Measurements from ENCODE around the gene ABCC4.

Gene ABCC4

GRCh38 chr13:94992036-94992960 lies 309.0 kb downstream of the ABCC4 start:
- Histone ChIP-seq H3K27ac (ENCODE audit: extremely low read depth, low read depth, low read length) (no peak overlapping the region), H3K9me3 (ENCODE audit: control insufficient read depth, insufficient read depth, low read depth, low read length) (no peaks in the 10 kb centered on the region), H3K4me3 (ENCODE audit: low read depth, low read length) (no peak overlapping the region), H3K4me1 (ENCODE audit: control insufficient read depth, insufficient read depth, low read length) (no peaks in the 10 kb centered on the region), H3K36me3 (ENCODE audit: control insufficient read depth in 2 of 2, insufficient read depth in 1 of 2, low read length in 2 of 2) (no peaks in the 10 kb centered on the region)
- TF ChIP-seq REPIN1 (tag by site-specific recombination; IDR thresholded peaks at IDR 0.05; ENCODE audit: low read depth): no peak
- TF ChIP-seq OVOL3 (tag by site-specific recombination; IDR thresholded peaks at IDR 0.05): no peak
- TF ChIP-seq, protein P1, sequence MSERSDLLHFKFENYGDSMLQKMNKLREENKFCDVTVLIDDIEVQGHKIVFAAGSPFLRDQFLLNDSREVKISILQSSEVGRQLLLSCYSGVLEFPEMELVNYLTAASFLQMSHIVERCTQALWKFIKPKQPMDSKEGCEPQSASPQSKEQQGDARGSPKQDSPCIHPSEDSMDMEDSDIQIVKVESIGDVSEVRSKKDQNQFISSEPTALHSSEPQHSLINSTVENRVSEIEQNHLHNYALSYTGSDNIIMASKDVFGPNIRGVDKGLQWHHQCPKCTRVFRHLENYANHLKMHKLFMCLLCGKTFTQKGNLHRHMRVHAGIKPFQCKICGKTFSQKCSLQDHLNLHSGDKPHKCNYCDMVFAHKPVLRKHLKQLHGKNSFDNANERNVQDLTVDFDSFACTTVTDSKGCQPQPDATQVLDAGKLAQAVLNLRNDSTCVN (tag by site-specific recombination; optimal IDR thresholded peaks at IDR 0.05): no peak
- TF ChIP-seq HOXC10 (CRISPR knock-in tag; IDR thresholded peaks at IDR 0.05): no peak
- no peak for TF ChIP-seq ZNF214 (tag by site-specific recombination; IDR thresholded peaks at IDR 0.05; ENCODE audit: borderline replicate concordance)
- no peak for TF ChIP-seq ZSCAN16 (tag by site-specific recombination; IDR thresholded peaks at IDR 0.05)
- TF ChIP-seq SALL2 (tag by site-specific recombination; IDR thresholded peaks at IDR 0.05; ENCODE audit: borderline replicate concordance): no peak
- no peak for TF ChIP-seq ZNF513 (tag by site-specific recombination; IDR thresholded peaks at IDR 0.05)
- no peak for TF ChIP-seq MZF1 (tag by site-specific recombination; IDR thresholded peaks at IDR 0.05; ENCODE audit: borderline replicate concordance)
- TF ChIP-seq ZNF292 (tag by site-specific recombination; IDR thresholded peaks at IDR 0.05; ENCODE audit: borderline replicate concordance, low read depth): no peak
- TF ChIP-seq ZNF121 (tag by site-specific recombination; IDR thresholded peaks at IDR 0.05): no peak
- ChIA-PET POLR2A (no interaction called here), CTCF (no interaction called here)

DNA sequence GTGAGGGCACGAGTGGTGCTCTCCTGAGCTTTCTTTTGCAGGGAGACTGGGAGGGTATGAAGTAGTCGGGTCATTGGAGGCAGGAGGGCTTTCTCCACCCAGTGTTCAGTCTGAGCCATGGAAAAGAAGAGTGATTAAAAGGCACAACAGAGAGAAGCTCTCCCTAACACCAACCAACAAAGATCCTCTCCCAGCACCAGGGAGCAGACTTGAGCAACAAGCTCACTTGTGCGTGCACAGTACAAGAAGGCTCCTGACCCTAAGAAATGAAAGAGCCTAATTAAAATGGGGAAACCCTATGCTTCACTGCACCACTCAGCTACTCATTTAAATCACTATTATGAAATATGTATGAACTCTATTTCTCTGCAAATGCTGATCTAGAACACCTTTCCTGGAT lies 312.6 kb downstream of the ABCC4 start:
- H3K4me3 ChIP-seq (ENCODE audit: low read depth, low read length): no peak overlapping the region
- no peaks in the 10 kb centered on the region for H3K36me3 ChIP-seq (ENCODE audit: control insufficient read depth in 2 of 2, insufficient read depth in 1 of 2, low read length in 2 of 2)
- no peaks in the 10 kb centered on the region for H3K9me3 ChIP-seq (ENCODE audit: control insufficient read depth, insufficient read depth, low read depth, low read length)
- no peaks in the 10 kb centered on the region for H3K4me1 ChIP-seq (ENCODE audit: control insufficient read depth, insufficient read depth, low read length)
- POLR2A ChIA-PET: no interaction called here
- H3K27ac ChIP-seq (ENCODE audit: extremely low read depth, low read depth, low read length): no peak overlapping the region
- CTCF ChIA-PET: interaction anchor here (0.5 kb wide), 1 partner anchor 44 kb away, joined by 3 read pairs; no protein-coding TSS in a partner anchor
- TF ChIP-seq ZNF394 (tag by site-specific recombination; IDR thresholded peaks at IDR 0.05; ENCODE audit: borderline replicate concordance) (no peak), MEIS1 (CRISPR knock-in tag; IDR thresholded peaks at IDR 0.05; ENCODE audit: borderline replicate concordance) (no peak), ZNF133 (tag by site-specific recombination; IDR thresholded peaks at IDR 0.05) (no peak), ZNF341 (tag by site-specific recombination; IDR thresholded peaks at IDR 0.05; ENCODE audit: low read depth) (no peak), PRDM1 (tag by site-specific recombination; IDR thresholded peaks at IDR 0.05) (no peak), ZNF239 (tag by site-specific recombination; IDR thresholded peaks at IDR 0.05) (no peak), SALL2 (tag by site-specific recombination; IDR thresholded peaks at IDR 0.05; ENCODE audit: borderline replicate concordance) (no peak), ZNF707 (tag by site-specific recombination; IDR thresholded peaks at IDR 0.05) (no peak), ZBTB21 (tag by site-specific recombination; IDR thresholded peaks at IDR 0.05) (no peak), TRIM28 (IDR thresholded peaks at IDR 0.05; ENCODE audit: borderline replicate concordance, low read length) (no peak)
- TF ChIP-seq, protein P2, sequence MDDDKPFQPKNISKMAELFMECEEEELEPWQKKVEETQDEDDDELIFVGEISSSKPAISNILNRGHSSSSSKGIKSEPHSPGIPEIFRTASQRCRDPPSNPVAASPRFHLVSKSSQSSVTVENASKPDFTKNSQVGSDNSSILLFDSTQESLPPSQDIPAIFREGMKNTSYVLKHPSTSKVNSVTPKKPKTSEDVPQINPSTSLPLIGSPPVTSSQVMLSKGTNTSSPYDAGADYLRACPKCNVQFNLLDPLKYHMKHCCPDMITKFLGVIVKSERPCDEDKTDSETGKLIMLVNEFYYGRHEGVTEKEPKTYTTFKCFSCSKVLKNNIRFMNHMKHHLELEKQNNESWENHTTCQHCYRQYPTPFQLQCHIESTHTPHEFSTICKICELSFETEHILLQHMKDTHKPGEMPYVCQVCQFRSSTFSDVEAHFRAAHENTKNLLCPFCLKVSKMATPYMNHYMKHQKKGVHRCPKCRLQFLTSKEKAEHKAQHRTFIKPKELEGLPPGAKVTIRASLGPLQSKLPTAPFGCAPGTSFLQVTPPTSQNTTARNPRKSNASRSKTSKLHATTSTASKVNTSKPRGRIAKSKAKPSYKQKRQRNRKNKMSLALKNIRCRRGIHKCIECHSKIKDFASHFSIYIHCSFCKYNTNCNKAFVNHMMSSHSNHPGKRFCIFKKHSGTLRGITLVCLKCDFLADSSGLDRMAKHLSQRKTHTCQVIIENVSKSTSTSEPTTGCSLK (tag by site-specific recombination; IDR thresholded peaks at IDR 0.05): no peak
- TF ChIP-seq, protein P3, sequence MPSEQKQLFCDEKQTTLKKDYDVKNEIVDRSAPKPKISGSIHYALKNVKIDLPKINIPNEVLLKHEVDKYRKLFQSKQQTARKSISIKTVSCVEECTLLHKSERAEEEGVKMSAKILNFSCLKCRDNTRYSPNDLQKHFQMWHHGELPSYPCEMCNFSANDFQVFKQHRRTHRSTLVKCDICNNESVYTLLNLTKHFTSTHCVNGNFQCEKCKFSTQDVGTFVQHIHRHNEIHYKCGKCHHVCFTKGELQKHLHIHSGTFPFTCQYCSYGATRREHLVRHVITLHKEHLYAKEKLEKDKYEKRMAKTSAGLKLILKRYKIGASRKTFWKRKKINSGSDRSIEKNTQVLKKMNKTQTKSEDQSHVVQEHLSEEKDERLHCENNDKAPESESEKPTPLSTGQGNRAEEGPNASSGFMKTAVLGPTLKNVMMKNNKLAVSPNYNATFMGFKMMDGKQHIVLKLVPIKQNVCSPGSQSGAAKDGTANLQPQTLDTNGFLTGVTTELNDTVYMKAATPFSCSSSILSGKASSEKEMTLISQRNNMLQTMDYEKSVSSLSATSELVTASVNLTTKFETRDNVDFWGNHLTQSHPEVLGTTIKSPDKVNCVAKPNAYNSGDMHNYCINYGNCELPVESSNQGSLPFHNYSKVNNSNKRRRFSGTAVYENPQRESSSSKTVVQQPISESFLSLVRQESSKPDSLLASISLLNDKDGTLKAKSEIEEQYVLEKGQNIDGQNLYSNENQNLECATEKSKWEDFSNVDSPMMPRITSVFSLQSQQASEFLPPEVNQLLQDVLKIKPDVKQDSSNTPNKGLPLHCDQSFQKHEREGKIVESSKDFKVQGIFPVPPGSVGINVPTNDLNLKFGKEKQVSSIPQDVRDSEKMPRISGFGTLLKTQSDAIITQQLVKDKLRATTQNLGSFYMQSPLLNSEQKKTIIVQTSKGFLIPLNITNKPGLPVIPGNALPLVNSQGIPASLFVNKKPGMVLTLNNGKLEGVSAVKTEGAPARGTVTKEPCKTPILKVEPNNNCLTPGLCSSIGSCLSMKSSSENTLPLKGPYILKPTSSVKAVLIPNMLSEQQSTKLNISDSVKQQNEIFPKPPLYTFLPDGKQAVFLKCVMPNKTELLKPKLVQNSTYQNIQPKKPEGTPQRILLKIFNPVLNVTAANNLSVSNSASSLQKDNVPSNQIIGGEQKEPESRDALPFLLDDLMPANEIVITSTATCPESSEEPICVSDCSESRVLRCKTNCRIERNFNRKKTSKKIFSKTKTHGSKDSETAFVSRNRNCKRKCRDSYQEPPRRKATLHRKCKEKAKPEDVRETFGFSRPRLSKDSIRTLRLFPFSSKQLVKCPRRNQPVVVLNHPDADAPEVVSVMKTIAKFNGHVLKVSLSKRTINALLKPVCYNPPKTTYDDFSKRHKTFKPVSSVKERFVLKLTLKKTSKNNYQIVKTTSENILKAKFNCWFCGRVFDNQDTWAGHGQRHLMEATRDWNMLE (tag by site-specific recombination; conservative IDR thresholded peaks at IDR 0.05; ENCODE audit: low read depth): no peak
